ENCODE measurements around the gene MYH14.

MYH14 gene

DNA sequence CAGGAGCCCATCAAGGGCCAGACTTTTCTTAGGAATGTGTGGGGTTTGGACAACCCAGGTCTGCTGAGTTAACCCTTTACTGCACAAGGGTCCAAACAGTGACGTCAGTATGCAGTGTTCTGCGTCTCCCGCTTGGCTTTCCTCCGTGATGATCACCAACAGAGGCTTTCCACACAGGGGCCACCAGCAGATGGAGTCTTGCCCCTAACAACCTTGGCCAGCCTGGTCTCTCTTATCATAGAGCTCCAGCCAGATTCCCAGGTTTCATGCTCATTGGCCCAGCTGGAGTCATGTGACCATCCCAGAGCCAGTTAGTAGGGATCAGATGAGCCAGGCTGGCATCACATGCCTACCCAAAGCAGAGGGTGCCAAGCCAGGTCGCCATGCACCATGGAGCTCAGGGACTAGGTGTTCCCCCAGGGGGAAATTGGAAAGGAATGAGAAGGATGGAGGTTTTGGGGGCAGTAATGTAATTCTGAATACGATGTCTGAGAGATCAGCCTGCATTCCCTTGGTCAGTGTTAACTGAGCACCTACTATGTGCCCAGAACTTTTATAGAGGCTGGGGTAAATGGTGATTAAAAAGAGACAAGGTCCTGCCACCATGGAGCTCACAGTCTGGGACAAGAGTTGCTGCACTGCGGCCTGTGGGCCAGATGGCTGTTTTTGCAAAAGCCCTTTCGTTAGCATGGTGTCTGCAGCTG lies 61.2 kb downstream of the MYH14 start:
- DNase-seq: no peak

GRCh38 chr19:50266041-50266440 lies 62.6 kb downstream of the MYH14 start:
- DNase-seq: no peak

GRCh38 chr19:50266896-50267295 lies 63.5 kb downstream of the MYH14 start:
- no peak for DNase-seq

GRCh38 chr19:50268041-50268440 lies 64.6 kb downstream of the MYH14 start:
- DNase-seq: no peak

GRCh38 chr19:50268501-50268900 lies 65.1 kb downstream of the MYH14 start:
- DNase-seq: no peak

- DNase-seq: no peak
Measured at GRCh38 chr19:50269653-50270052, 66.2 kb downstream of the MYH14 start.

DNA sequence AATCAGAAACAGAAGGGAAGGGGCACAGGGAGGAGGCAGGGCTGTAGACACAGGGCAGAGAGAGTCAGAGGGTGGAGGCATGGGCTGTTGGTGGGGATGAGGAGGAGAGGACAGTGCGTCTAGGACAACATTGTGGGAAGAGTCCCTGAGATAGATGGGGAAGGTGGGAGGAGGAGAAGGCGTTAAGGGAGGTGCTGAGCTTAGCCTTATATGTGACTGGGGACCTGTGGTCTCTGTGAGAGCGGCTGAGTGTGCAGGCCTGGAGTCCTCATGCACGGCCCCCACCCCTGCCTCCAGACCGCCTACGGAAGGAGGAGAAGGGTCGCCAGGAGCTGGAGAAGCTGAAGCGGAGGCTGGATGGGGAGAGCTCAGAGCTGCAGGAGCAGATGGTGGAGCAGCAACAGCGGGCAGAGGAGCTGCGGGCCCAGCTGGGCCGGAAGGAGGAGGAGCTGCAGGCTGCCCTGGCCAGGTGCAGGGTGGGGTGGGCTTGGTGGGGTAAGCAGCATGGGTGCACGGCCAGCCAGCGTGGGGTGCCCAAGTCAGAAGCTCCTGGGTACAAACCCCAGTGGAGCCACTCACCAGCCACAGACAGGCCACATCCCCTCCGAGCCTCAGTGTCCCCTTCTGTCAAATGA lies 69.0 kb downstream of the MYH14 start:
- DNase-seq: no peak

DNA sequence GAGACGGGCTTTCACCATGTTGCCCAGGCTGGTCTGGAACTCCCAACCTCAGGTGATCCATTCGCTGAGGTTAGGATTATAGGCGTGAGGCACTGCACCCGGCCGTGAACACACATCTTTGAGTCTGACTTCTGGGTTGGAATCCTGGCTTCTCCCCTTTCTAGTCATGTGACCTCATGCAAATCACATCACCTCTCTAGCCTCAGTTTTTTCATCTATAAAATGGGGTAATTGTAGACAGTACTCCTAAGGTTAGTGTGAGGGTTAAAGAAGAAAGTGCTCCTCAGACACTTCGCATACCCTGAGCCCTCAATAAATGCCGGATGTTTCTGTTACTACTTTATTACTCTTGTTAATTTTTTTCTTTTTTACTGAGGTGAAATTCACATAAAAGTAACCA lies 70.4 kb downstream of the MYH14 start:
- DNase-seq: no peak

GRCh38 chr19:50275577-50276368 lies 72.4 kb downstream of the MYH14 start:
- no peak for DNase-seq

DNA sequence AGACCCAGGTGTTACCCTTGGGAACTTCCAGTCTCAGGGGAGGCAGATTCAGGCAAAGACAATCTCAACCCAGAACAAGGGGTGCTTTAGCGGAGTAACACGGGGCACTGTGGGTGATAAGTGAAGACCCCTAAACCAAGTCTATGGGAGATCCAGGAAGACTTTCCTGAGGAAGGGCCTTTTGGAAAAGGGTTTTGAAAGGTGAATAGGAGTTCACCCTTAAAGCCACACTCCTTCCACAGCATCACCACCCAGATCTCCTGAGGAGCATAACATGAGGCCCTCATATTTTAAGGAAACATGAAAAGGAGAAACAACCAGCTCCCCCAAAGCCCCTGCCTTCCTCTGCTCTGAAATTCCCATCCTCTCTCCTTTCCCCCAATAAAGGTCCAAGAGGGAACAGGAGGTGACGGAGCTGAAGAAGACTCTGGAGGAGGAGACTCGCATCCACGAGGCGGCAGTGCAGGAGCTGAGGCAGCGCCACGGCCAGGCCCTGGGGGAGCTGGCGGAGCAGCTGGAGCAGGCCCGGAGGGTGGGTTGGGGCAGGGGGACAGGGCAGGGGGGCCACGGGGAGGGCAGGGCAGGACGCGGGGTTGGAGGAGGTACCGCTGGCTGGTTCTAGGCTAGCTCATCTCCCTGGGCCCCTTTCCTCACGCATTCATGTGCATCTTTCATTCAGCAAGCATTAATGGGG lies 73.1 kb downstream of the MYH14 start:
- DNase-seq: no peak

DNA sequence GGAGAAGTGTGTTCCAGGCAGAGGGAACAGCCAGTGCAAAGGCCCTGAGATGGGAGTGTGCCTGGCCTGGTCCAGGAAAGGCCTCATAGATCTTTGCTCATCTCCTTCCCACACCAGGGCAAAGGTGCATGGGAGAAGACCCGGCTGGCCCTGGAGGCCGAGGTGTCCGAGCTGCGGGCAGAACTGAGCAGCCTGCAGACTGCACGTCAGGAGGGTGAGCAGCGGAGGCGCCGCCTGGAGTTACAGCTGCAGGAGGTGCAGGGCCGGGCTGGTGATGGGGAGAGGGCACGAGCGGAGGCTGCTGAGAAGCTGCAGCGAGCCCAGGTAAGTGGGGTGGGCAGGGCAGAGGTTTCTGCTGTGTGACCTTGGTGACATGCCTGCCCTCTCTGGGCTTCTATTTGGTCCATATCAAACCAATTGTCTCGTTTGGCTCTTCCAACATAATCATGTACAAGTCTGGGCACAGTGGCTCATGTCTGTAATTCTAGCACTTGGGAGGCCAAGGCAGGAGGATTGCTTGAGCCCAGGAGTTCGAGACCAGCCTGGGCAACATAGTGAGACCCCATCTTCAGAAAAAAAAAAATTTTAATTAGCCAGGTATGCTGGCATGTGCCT lies 74.7 kb downstream of the MYH14 start:
- DNase-seq: no peak

DNA sequence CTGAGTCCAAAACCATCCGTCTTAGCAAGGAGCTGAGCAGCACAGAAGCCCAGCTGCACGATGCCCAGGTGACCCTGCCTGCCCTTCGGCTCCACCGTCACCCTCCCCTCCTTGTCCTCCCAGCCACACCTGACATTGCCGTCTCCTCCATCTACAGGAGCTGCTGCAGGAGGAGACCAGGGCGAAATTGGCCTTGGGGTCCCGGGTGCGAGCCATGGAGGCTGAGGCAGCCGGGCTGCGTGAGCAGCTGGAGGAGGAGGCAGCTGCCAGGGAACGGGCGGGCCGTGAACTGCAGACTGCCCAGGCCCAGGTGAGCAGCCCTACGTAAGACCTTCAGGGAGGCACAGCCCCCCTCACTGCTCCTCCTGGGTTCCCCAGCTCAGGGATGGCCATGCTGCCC lies 76.7 kb downstream of the MYH14 start:
- no peak for DNase-seq

DNA sequence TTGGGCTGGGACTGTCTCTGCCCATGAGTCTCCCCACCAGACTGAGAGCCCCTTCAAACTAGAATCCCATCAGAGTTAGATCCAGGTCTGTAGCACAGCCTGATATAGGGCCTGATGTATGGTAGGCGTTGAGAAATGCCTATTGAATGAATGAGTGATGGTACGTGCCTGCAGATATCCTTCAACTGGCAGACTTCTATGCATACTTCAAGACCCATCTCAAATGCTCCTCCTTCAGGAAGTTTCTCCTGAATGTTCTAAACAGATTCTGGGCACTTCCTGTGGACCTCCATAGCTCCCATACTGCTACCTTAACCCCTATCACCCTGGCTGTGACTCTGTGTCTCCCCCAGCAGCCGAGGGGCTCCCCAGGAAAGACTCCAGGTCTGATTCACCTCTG lies 77.6 kb downstream of the MYH14 start:
- no peak for DNase-seq

GRCh38 chr19:50281491-50281890 lies 78.1 kb downstream of the MYH14 start:
- no peak for DNase-seq

- DNase-seq: no peak
Measured at GRCh38 chr19:50285833-50286232, 82.4 kb downstream of the MYH14 start.

- no peak for DNase-seq
Measured at GRCh38 chr19:50286443-50286842, 83.0 kb downstream of the MYH14 start.

- no peak for DNase-seq
Measured at GRCh38 chr19:50287331-50287730, 83.9 kb downstream of the MYH14 start.

DNA sequence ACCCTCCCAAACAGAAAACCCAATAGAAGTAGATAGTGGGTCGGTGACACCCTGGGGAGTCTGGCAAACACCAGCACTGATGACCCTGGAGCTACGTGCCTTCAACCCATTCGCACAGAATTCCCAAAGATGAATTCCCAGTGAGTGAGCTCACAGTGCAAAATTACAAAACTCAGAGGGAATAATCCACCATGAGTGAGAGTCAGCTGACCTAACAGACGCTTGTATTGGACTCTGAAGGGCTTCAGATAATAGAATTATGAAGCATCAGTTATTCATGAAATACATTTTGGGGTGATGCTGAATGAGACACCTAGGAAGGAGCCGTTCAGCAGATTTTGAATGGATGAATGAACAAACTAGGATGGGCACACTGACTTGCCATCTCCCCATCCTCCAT lies 85.5 kb downstream of the MYH14 start:
- no peak for DNase-seq

DNA sequence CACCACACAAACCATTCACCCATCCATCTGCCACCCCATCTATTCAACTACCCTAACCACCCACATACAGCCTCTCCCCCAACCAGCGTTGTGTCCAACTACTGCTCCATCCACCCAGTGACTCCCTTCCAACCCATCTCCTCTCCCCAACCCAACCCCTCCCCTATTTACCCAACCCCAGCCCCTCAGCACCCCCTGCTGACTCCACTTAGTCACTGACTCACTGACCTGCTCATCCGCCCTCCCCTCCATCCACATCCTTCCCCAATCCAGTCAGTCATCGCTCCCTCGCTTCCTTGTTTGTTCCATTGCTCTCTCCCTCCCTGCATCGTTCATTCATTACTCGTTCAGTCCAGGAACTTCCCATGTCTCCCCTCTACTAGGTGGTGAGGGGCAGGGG lies 86.6 kb downstream of the MYH14 start:
- no peak for DNase-seq

- no peak for DNase-seq
Measured at GRCh38 chr19:50290775-50291174, 87.4 kb downstream of the MYH14 start.

GRCh38 chr19:50292216-50292827 lies 88.9 kb downstream of the MYH14 start:
- DNase-seq: no peak

DNA sequence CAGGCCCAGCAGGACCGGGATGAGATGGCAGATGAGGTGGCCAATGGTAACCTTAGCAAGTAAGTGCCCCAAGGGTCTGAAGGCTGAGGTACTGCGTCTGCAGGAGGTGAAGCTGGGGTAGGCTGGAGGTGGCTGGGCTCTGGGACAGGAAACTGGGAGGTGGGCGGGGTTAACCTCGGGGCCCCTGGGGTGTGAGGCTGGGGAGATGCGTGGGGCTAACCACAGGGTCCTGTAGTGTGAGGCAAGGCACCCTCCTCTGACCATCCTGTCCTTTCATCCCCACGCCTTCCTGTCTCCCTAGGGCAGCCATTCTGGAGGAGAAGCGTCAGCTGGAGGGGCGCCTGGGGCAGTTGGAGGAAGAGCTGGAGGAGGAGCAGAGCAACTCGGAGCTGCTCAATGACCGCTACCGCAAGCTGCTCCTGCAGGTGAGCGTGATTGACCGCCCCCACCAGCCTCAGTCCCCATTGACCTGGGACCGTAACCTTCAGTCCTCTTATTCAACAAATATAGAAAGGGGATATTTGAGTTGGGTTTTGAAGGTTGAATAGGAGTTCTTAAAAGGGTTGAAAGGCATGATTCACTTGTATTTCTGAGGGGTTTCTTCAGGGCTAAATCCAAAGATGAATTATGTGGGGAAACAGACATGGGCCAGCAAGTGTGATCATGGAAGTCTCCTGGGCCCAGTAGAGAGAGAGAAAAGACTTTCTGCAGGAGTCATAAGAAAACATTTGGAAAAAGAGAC lies 90.0 kb downstream of the MYH14 start:
- DNase-seq: no peak
